HUES64 (cell line): ENCODE measurements around the gene EIF4H.

ENCODE experiments used
- H3K27ac ChIP-seq: 2 replicates; pipeline ENCODE4 v1.7.0; 2013; ENCODE audit warnings: low read depth, low read length, inconsistent platforms
- H3K27me3 ChIP-seq: 2 replicates; pipeline ENCODE4 v1.6.1; 2013; ENCODE audit warnings: mild to moderate bottlenecking, low read length; ENCODE audit not compliant: insufficient read depth
- H3K36me3 ChIP-seq: 2 replicates; pipeline ENCODE4 v1.6.1; 2013; ENCODE audit warnings: mild to moderate bottlenecking, low read length; ENCODE audit not compliant: insufficient read depth
- H3K4me1 ChIP-seq: 2 replicates; pipeline ENCODE4 v1.6.1; 2013; ENCODE audit warnings: mild to moderate bottlenecking, low read length, moderate library complexity; ENCODE audit not compliant: insufficient read depth
- H3K4me3 ChIP-seq: 2 replicates; pipeline ENCODE4 v1.5.1; 2013; ENCODE audit warnings: mild to moderate bottlenecking, low read length, moderate library complexity
- H3K9ac ChIP-seq: 2 replicates; pipeline ENCODE4 v1.6.1; 2013; ENCODE audit warnings: mild to moderate bottlenecking, low read depth, low read length
- H3K9me3 ChIP-seq: 2 replicates; pipeline ENCODE4 v1.6.1; 2013; ENCODE audit warnings: low read depth, low read length; ENCODE audit not compliant: insufficient read depth
- WGBS: fragments of 150-250, 120-280 bp; methylation state at CpG from one replicate; pipeline ENCODE4 v1.1.7; 2013; ENCODE audit warnings: missing lambda C conversion rate; 5-methylcytosine and 5-hydroxymethylcytosine counted together

The EIF4H gene

GRCh38 chr7:74175340-74175739 lies 1.2 kb downstream of the EIF4H start:
- Histone ChIP-seq H3K27me3 (no peaks in the 10 kb centered on the region), H3K4me3 (peak overlapping the region; percentile 80), H3K27ac (no peak overlapping the region), H3K36me3 (peaks cover 34% of the 10 kb centered on the region), H3K4me1 (peaks cover 21% of the 10 kb centered on the region; the same call in 1 of the 2 replicates), H3K9ac (peak overlapping the region; percentile 98), H3K9me3 (no peaks in the 10 kb centered on the region)
- 30% methylated on average over 5 of the region's 6 CpGs for WGBS

GRCh38 chr7:74176555-74176954 lies 2.4 kb downstream of the EIF4H start:
- peak overlapping the region; percentile 42; the same call in 1 of the 2 replicates for H3K9ac ChIP-seq
- no peaks in the 10 kb centered on the region for H3K9me3 ChIP-seq
- no peaks in the 10 kb centered on the region for H3K27me3 ChIP-seq
- WGBS, result 86% methylated on average over 3 of the region's 3 CpGs
- H3K4me3 ChIP-seq, result 0 out of 2 replicates have a peak overlapping the region, but pooled peaks have one; percentile 80
- H3K27ac ChIP-seq, result 0 out of 2 replicates have a peak overlapping the region, but pooled peaks have one; percentile 15
- peaks cover 44% of the 10 kb centered on the region for H3K36me3 ChIP-seq
- peaks cover 21% of the 10 kb centered on the region; the same call in 1 of the 2 replicates for H3K4me1 ChIP-seq

GRCh38 chr7:74178632-74179031 lies 4.5 kb downstream of the EIF4H start:
- Histone ChIP-seq H3K27ac (no peak overlapping the region), H3K27me3 (no peaks in the 10 kb centered on the region), H3K9ac (no peak overlapping the region), H3K36me3 (peaks cover 56% of the 10 kb centered on the region), H3K4me1 (peaks cover 29% of the 10 kb centered on the region), H3K4me3 (no peak overlapping the region), H3K9me3 (no peaks in the 10 kb centered on the region)
- WGBS, result 94% methylated on average over 9 of the region's 9 CpGs

GRCh38 chr7:74179935-74180604 lies 5.9 kb downstream of the EIF4H start:
- Histone ChIP-seq H3K4me3 (no peak overlapping the region), H3K36me3 (peaks cover 59% of the 10 kb centered on the region), H3K4me1 (peaks cover 34% of the 10 kb centered on the region), H3K9me3 (no peaks in the 10 kb centered on the region), H3K9ac (no peak overlapping the region), H3K27ac (no peak overlapping the region), H3K27me3 (no peaks in the 10 kb centered on the region)
- 93% methylated on average over 3 of the region's 3 CpGs for WGBS

GRCh38 chr7:74180866-74181265 lies 6.7 kb downstream of the EIF4H start:
- whole genome bisulfite sequencing, result 82% methylated on average over 1 of the region's 1 CpG
- Histone ChIP-seq H3K27me3 (no peaks in the 10 kb centered on the region), H3K4me3 (no peak overlapping the region), H3K4me1 (peaks cover 33% of the 10 kb centered on the region), H3K36me3 (peaks cover 60% of the 10 kb centered on the region), H3K9me3 (no peaks in the 10 kb centered on the region), H3K27ac (no peak overlapping the region), H3K9ac (no peak overlapping the region)

GRCh38 chr7:74181821-74182220 lies 7.7 kb downstream of the EIF4H start:
- Histone ChIP-seq H3K27ac (no peak overlapping the region), H3K36me3 (peaks cover 62% of the 10 kb centered on the region), H3K9me3 (no peaks in the 10 kb centered on the region), H3K9ac (no peak overlapping the region), H3K27me3 (no peaks in the 10 kb centered on the region), H3K4me3 (no peak overlapping the region), H3K4me1 (peaks cover 28% of the 10 kb centered on the region)
- 50% methylated on average over 2 of the region's 5 CpGs for WGBS

GRCh38 chr7:74182453-74183090 lies 8.4 kb downstream of the EIF4H start:
- H3K9me3 ChIP-seq, result no peaks in the 10 kb centered on the region
- no peak overlapping the region for H3K4me3 ChIP-seq
- peaks cover 24% of the 10 kb centered on the region for H3K4me1 ChIP-seq
- WGBS, result 94% methylated on average over 6 of the region's 6 CpGs
- H3K9ac ChIP-seq, result no peak overlapping the region
- no peaks in the 10 kb centered on the region for H3K27me3 ChIP-seq
- peaks cover 62% of the 10 kb centered on the region for H3K36me3 ChIP-seq
- no peak overlapping the region for H3K27ac ChIP-seq

- Histone ChIP-seq H3K36me3 (peaks cover 65% of the 10 kb centered on the region), H3K9ac (no peak overlapping the region), H3K9me3 (no peaks in the 10 kb centered on the region), H3K4me3 (no peak overlapping the region), H3K27ac (no peak overlapping the region), H3K27me3 (no peaks in the 10 kb centered on the region), H3K4me1 (peaks cover 23% of the 10 kb centered on the region; the same call in 1 of the 2 replicates)
- 96% methylated on average over 2 of the region's 3 CpGs for WGBS
These were observed 9.0 kb downstream of the EIF4H start for GRCh38 chr7:74183142-74183541.

GRCh38 chr7:74183653-74184450 lies 9.7 kb downstream of the EIF4H start:
- no peaks in the 10 kb centered on the region for H3K27me3 ChIP-seq
- no peak overlapping the region for H3K9ac ChIP-seq
- peaks cover 23% of the 10 kb centered on the region; the same call in 1 of the 2 replicates for H3K4me1 ChIP-seq
- H3K27ac ChIP-seq, result no peak overlapping the region
- H3K36me3 ChIP-seq, result peaks cover 68% of the 10 kb centered on the region
- H3K9me3 ChIP-seq, result no peaks in the 10 kb centered on the region
- no peak overlapping the region for H3K4me3 ChIP-seq
- 88% methylated on average over 7 of the region's 7 CpGs for WGBS

- no peak overlapping the region for H3K27ac ChIP-seq
- peaks cover 23% of the 10 kb centered on the region; the same call in 1 of the 2 replicates for H3K4me1 ChIP-seq
These were observed 10.9 kb downstream of the EIF4H start for GRCh38 chr7:74185016-74185415.

GRCh38 chr7:74185636-74186035 lies 11.5 kb downstream of the EIF4H start:
- Histone ChIP-seq H3K36me3 (peaks cover 69% of the 10 kb centered on the region), H3K27me3 (no peaks in the 10 kb centered on the region), H3K4me3 (no peak overlapping the region), H3K9ac (no peak overlapping the region), H3K27ac (no peak overlapping the region), H3K4me1 (peaks cover 23% of the 10 kb centered on the region; the same call in 1 of the 2 replicates), H3K9me3 (no peaks in the 10 kb centered on the region)
- WGBS, result 88% methylated on average over 4 of the region's 5 CpGs

More at GRCh38 chr7:74185016-74185415, 10.9 kb downstream of the EIF4H start:
- 94% methylated on average over 5 of the region's 6 CpGs for whole genome bisulfite sequencing
- Histone ChIP-seq H3K9me3 (no peaks in the 10 kb centered on the region), H3K9ac (no peak overlapping the region), H3K27me3 (no peaks in the 10 kb centered on the region), H3K36me3 (peaks cover 69% of the 10 kb centered on the region), H3K4me3 (no peak overlapping the region)
